Measurements from ENCODE around the gene TPRG1. TPM values are rescaled to one million over a fixed set of nuclear protein-coding genes. Genes with fewer than 3 reads are reported as not detected.

Gene TPRG1
- total RNA-seq, 1 experiment from 2014 or later = 0.55 TPM

GRCh38 chr3:189144645-189145044 is 27.1 kb upstream of the TPRG1 start (continued):
- no peak for TF ChIP-seq ZNF281 (CRISPR knock-in tag; IDR thresholded peaks at IDR 0.05)
- no peak for TF ChIP-seq ZBTB43 (CRISPR knock-in tag; IDR thresholded peaks at IDR 0.05)
- TF ChIP-seq ZNF317 (CRISPR knock-in tag; IDR thresholded peaks at IDR 0.05; ENCODE audit: borderline replicate concordance, low read depth) = no peak
- TF ChIP-seq, protein P1, sequence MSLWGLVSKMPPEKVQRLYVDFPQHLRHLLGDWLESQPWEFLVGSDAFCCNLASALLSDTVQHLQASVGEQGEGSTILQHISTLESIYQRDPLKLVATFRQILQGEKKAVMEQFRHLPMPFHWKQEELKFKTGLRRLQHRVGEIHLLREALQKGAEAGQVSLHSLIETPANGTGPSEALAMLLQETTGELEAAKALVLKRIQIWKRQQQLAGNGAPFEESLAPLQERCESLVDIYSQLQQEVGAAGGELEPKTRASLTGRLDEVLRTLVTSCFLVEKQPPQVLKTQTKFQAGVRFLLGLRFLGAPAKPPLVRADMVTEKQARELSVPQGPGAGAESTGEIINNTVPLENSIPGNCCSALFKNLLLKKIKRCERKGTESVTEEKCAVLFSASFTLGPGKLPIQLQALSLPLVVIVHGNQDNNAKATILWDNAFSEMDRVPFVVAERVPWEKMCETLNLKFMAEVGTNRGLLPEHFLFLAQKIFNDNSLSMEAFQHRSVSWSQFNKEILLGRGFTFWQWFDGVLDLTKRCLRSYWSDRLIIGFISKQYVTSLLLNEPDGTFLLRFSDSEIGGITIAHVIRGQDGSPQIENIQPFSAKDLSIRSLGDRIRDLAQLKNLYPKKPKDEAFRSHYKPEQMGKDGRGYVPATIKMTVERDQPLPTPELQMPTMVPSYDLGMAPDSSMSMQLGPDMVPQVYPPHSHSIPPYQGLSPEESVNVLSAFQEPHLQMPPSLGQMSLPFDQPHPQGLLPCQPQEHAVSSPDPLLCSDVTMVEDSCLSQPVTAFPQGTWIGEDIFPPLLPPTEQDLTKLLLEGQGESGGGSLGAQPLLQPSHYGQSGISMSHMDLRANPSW (CRISPR knock-in tag; conservative IDR thresholded peaks at IDR 0.05; ENCODE audit: low read depth) = no peak

GRCh38 chr3:189146848-189147247 is 24.9 kb upstream of the TPRG1 start:
- no peak overlapping the region for H3K4me3 Mint-ChIP-seq
- TF ChIP-seq NFATC4 (CRISPR knock-in tag; IDR thresholded peaks at IDR 0.05) (peak; percentile 78), TEAD4 (CRISPR knock-in tag; IDR thresholded peaks at IDR 0.05) (no peak), OVOL2 (CRISPR knock-in tag; IDR thresholded peaks at IDR 0.05; ENCODE audit: borderline replicate concordance) (no peak), ZNF121 (CRISPR knock-in tag; IDR thresholded peaks at IDR 0.05) (no peak), ATF6 (CRISPR knock-in tag; IDR thresholded peaks at IDR 0.05) (no peak), EMX1 (CRISPR knock-in tag; IDR thresholded peaks at IDR 0.05) (peak; percentile 52; the same call in 1 of the 2 replicates), SMAD4 (CRISPR knock-in tag; IDR thresholded peaks at IDR 0.05) (no peak)
- no peaks in the 10 kb centered on the region for H3K27me3 Mint-ChIP-seq (ENCODE audit: low read depth)
- H3K27ac Mint-ChIP-seq = no peak overlapping the region
- H3K9me3 Mint-ChIP-seq = peaks cover 2% of the 10 kb centered on the region
- DNase-seq (ENCODE audit: low spot score) = no peak
- ChIA-PET POLR2A (no interaction called here), CTCF (no interaction called here)
- H3K4me1 Mint-ChIP-seq = peaks cover 11% of the 10 kb centered on the region; the same call in 1 of the 2 replicates
- ATAC-seq = peak; percentile 40
- H3K36me3 Mint-ChIP-seq = peaks cover 2% of the 10 kb centered on the region

- peaks cover 11% of the 10 kb centered on the region for H3K9me3 Mint-ChIP-seq
- CTCF ChIA-PET = interaction anchor here (0.6 to 1.4 kb wide), 12 partner anchors 8 to 1408 kb away, joined by 3 to 15 read pairs (median 3); no protein-coding TSS in a partner anchor
- H3K27me3 Mint-ChIP-seq (ENCODE audit: low read depth) = no peaks in the 10 kb centered on the region
- no peak overlapping the region for H3K4me3 Mint-ChIP-seq
- peaks cover 14% of the 10 kb centered on the region; the same call in 1 of the 2 replicates for H3K4me1 Mint-ChIP-seq
- ATAC-seq (peak; percentile 88), DNase-seq (ENCODE audit: low spot score) (peak; percentile 69)
- peak overlapping the region; percentile 5; the same call in 1 of the 2 replicates for H3K27ac Mint-ChIP-seq
- peaks cover 11% of the 10 kb centered on the region for H3K36me3 Mint-ChIP-seq
- POLR2A ChIA-PET = no interaction called here
- TF ChIP-seq HMGA2 (CRISPR knock-in tag; IDR thresholded peaks at IDR 0.05) = no peak
- peak; percentile 57 for TF ChIP-seq CTCF (IDR thresholded peaks at IDR 0.05)
These were observed 23.7 kb upstream of the TPRG1 start for GRCh38 chr3:189148081-189148507.
